Activated T-cell treated with anti-CD3 and anti-CD28 coated beads, Interleukin-2, amount 50 U/mL, for 48 hours (primary cell): ENCODE data around the gene TBC1D5.
"Not testable (repeated sequence)": the region's sequence is repeated elsewhere in the genome, so short reads cannot be mapped to it uniquely, and the experiment has no call there.

Experiments used
- DNase-seq, 2 experiments: peaks; one replicate each; pipeline ENCODE4 v3.0.0-alpha.2; 2020

TBC1D5 gene

DNA sequence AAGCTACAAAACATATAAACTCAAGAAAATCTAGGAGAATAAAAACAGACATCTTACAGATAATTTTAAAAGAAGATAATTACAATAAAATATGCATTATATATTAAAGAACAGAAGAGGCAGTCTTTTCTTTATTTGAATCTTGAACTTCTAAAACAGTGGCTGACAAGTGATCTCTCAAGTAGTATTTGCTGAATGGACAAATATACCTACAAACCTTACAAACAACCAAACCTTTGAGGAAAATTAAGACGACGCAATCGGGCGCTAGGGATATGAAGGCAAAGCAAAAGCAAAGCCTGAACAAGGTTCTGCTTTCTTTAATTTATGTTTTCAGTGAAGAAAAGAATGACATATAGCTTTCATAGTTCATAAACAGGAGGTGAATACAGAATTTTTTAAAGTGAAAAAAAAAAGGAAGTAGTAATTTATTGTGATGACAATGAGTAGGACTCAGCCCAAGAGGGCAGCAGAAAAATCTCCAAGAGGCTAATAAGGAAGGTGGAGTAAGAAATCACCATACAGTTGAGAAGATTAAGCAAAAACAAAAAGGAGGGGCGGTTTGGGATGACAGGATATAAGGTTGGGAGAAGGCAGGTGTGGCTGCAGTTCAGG lies 347.8 kb downstream of the TBC1D5 start:
- DNase-seq = no peak

GRCh38 chr3:17392516-17392915 lies 349.9 kb downstream of the TBC1D5 start:
- DNase-seq = not testable (repeated sequence)

GRCh38 chr3:17390785-17391184 lies 351.6 kb downstream of the TBC1D5 start:
- DNase-seq = no peak

GRCh38 chr3:17387108-17387507 lies 355.3 kb downstream of the TBC1D5 start:
- no peak for DNase-seq

GRCh38 chr3:17386432-17386831 lies 356.0 kb downstream of the TBC1D5 start:
- no peak for DNase-seq

DNA sequence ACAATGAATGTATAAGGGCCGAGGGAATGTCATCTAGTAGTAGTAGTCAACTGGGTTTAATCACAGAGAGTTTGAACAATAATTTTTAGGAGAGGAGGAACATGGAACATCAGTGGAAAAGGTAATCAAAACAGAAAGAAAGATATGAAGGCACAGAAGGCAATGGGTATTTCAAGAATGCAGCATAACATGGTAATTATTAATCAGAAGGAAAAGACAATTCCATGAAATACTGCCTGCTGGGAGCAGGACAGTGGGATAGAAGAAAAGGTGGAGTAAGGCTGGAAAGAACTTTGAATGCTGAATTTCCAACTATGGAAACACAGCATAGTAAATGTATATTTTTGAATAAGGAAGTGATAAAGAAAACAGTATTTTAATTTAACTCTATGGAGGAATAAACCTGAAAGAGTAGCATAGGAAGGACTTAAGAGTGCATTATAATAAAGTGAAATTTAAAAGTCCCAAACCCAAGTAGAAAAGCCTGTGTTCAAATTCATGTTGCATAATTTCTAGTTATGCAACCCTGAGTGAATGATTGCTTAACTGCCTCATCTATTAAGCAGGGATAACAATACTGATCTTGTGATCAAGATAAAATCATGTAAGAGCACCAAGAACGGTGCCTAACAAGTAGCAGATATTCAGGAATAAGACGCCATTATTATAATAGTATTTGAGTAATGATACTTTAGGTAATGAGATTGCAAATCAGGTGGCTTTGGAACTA lies 357.7 kb downstream of the TBC1D5 start:
- DNase-seq = no peak

DNA sequence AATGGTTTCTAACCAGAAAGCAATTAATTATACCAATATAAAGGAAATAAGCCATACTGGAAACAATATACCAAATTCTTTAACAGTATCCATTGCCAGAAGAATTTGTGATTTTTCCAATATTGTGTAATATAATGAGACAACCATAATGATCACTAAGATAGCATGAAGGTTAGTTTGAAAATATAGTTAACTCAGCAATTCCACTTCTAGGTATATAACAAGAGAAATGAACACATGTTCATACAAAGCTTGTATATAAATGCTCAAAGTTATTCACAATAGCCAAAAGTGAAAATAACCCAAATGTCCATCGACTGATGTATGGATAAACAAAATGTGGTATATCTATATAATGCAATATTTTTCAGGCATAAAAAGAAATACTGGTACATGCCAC lies 369.1 kb downstream of the TBC1D5 start:
- DNase-seq = no peak

DNA sequence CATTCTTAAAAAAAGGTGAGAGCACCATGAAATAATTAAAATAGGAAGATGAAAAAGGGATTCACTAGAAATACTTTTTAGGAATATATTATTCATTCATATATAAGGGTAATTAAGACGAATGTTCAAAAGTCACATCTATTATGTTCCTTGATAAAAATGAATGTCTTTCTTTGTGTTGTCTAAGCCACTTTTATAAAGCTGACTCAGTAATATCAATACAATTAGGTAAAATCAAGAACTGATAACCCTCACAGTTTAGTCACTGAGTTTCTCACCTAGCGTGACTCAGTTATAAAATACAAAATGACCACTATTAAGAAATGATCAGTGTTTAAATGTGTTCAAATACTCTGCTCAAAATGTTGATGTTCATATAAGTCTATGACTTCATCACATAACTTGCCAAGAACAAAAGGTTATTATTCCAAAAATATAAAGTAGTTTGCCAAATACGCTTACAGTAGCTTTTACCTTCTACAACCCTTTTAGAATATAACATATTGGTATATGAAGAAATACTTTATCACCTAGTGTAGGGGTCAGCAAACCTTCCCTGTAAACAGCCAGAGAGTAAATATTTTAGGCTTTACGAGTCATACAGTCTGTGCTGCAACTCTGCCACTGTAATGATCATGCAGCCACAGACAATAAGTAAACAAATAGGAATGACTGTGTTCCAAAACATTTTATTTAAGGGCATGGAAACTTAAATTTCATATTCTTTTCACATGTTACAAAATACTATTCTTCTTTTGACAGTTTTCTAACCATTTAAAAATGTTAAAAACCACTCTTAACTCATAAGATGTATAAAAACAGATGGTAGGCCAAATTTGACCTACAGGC lies 369.8 kb downstream of the TBC1D5 start:
- no peak for DNase-seq

DNA sequence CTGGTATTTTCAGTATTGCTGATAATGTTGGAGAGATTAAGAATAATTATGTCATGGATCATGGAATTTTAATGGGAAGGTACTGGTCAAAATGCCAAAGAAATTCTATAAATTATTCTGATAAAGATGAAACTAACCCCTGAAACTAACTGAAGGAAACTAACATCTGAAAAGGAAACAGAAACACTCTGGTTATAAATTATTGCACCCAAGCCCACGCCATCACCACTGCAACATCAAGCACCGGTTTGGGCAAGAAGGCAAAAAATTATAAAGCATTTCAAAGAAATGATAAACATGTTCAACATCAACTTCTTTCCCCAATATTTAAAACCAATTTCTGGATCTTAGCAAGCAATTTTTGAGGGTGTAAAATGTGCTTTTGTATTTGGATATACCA lies 372.5 kb downstream of the TBC1D5 start:
- no peak for DNase-seq

GRCh38 chr3:17367171-17367570 lies 375.3 kb downstream of the TBC1D5 start:
- DNase-seq = no peak

DNA sequence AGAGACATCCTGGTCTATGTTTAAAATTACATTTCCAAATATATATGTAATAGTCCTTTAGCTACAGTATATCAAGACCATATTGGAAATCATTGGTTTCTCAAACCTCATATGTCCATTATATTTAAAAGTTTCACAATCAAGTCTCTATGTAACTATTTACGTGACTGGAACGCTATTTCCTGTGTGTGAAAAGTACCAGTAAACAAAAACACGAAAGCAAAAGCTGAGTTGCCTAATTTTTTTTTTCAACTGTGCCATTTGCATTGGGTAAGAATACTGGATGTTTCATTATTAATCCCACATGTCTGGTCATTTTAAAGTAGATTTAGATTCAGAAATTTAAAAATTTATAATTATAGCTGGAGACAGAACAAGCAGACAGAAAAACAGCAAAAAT lies 381.4 kb downstream of the TBC1D5 start:
- DNase-seq = no peak

GRCh38 chr3:17359911-17360310 lies 382.5 kb downstream of the TBC1D5 start:
- no peak for DNase-seq

DNA sequence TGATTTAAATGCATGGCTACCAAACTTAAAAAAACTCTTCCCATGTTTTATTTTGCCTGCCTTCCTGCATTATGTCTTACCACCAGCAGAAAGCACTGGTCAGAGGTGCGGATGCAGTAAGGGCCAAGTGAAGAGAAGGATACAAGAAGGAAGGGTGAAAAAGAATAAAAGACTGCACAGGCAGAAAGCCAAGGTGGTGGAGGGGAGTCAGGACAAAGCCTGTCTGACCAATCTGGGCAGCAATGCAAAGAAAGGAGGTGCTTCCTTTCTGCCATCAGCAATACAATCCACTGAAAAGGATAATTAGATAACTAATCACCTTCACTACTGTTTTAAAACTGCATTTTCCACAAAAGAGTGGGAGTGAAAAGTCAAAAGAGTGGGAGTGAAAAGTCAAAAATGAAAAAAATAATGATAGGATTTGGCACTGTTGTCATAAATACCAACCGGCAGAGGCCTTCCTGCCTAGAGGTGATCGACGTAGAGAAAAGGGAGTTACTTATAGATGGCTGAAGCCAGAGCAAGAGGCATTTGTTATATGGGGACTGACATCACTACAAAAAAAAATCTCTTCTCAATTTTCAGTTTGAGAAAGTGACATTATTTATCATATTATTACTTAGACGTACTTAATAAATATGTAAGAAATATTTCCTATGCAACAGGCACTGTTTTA lies 385.3 kb downstream of the TBC1D5 start:
- no peak for DNase-seq

- DNase-seq = no peak
These were observed 385.8 kb downstream of the TBC1D5 start for GRCh38 chr3:17356585-17356984.

DNA sequence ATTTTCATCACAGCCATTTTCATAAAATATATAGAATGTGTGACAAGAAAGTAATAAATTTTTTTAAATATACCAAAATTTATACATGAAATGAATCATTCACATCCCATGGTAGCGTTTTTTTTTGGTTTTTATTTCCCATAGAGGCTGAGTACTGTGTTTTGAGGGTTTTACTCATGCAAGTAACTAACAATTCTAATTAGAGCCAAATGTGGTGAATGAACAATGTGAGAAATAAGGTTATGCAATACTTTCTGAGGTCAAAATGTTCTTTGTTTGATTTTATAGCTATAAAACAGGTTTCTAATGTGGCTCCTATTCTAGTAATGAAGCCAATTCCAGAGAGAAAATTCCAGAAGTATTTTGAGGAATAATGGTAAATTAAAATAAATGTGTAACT lies 386.8 kb downstream of the TBC1D5 start:
- DNase-seq = no peak

GRCh38 chr3:17354341-17354740 lies 388.1 kb downstream of the TBC1D5 start:
- DNase-seq = no peak

- DNase-seq = no peak
These were observed 389.8 kb downstream of the TBC1D5 start for GRCh38 chr3:17352620-17353019.

DNA sequence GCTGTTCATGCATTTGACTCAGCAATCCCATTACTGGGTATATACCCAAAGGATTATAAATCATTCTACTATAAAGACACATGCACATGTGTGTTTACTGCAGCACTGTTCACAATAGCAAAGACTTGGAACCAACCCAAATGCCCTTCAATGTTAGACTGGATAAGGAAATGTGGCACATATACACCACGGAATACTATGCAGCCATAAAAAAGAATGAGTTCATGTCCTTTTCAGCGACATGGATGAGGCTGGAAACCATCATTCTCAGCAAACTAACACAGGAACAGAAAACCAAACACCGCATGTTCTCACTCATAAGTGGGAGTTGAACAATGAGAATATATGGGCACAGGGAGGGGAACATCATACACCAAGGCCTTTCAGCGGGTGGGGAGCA lies 391.2 kb downstream of the TBC1D5 start:
- not testable (repeated sequence) for DNase-seq

DNA sequence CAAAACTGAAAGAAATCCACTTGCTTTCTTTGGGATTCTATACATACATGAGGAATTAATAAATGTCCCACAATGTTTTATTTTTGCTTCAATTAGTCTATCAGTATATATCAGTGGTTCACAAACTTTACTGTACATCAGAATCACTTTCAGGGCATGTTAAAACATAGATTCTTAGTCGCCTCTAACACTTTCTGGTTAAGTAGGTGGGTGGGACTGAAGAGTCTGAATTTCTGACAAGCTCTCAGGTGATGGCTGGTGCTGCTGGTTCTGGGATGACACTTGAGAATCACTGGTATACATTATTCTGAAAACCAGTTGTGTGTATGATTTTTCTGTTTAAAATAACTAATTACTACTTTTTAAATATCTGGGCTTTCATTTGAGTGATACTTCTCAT lies 393.3 kb downstream of the TBC1D5 start:
- no peak for DNase-seq

DNA sequence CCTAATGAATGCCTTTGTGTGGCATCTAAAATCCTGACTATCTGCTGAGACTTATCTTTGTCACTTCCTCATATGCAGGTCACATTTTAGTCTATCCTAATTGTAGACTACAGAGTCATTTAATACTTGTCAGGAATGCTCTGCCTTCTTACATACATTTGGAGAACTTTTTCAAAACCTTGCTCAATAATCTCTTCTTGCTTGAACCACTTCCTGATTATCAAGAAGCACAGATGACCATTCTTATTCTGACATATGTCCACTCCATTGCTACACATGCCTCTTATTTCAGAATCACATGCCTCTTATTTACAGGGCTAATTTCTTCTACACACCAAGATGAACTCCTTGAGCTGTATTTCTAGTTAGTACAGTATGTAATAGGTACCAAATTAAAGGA lies 400.3 kb downstream of the TBC1D5 start:
- no peak for DNase-seq

- no peak for DNase-seq
These were observed 401.7 kb downstream of the TBC1D5 start for GRCh38 chr3:17340693-17341092.

DNA sequence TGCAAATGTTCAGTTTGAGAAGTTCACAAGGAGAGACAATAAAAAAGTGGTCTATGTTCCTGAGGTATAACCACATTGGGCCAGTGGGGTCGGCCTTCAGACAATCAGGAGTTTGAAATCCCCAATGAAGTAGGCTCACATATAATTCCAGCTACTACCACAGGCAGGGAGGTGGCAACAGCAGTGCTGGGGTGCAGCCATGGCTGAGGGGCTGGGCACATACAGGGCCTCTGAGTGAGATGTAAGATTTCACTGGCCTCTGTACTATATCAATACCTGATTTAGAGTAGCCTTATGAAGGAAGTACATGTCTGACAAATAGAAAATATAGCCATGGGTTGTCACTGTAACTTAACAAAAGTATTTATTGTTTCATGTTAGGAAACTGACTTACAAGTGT lies 402.2 kb downstream of the TBC1D5 start:
- no peak for DNase-seq

DNA sequence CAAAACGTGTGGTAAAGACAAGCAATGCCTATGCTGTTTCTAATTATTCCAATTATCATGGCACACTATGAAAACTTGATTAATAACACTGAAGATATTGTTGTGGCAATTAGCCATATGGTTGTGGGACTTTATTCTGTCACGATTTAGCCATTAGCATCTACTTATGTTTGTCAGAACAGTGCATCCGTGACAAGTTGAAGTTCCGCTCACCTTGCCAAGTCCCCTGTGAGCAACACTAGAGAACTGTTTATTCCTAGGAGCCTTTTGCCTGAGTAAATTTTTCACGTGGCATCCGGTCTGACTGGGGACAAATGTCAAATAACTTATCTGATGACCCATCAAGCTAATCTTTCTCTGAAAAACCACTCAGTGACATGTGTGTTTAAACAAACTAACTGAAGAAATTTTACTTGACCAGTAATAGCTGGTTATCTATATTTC lies 403.3 kb downstream of the TBC1D5 start:
- no peak for DNase-seq
